ENCODE measurements around the gene GRM1. TPM values are rescaled to one million over a fixed set of nuclear protein-coding genes. Genes with fewer than 3 reads are reported as not detected.

The GRM1 gene
- total RNA-seq, 1 donor from 2014 or later: not detected

- Mint-ChIP-seq H3K9me3 (ENCODE audit: unreplicated experiment) (no peaks in the 10 kb centered on the region), H3K36me3 (ENCODE audit: unreplicated experiment) (no peaks in the 10 kb centered on the region), H3K27ac (ENCODE audit: unreplicated experiment) (no peak overlapping the region), H3K4me3 (ENCODE audit: unreplicated experiment) (no peak overlapping the region), H3K27me3 (ENCODE audit: unreplicated experiment) (peaks cover 7% of the 10 kb centered on the region), H3K4me1 (ENCODE audit: unreplicated experiment) (no peaks in the 10 kb centered on the region)
- DNase-seq (ENCODE audit: extremely low spot score, unreplicated experiment): no peak
- no peak for TF ChIP-seq CTCF (IDR thresholded peaks at IDR 0.05)
Observed at GRCh38 chr6:146305951-146306350, 277.1 kb downstream of the GRM1 start.

GRCh38 chr6:146310628-146311027, 281.8 kb downstream of the GRM1 start:
- DNase-seq (ENCODE audit: extremely low spot score, unreplicated experiment): no peak
- H3K4me1 Mint-ChIP-seq (ENCODE audit: unreplicated experiment): no peaks in the 10 kb centered on the region

GRCh38 chr6:146311079-146311478, 282.2 kb downstream of the GRM1 start:
- no peak for DNase-seq (ENCODE audit: extremely low spot score, unreplicated experiment)
- Mint-ChIP-seq H3K4me3 (ENCODE audit: unreplicated experiment) (no peak overlapping the region), H3K27me3 (ENCODE audit: unreplicated experiment) (peaks cover 3% of the 10 kb centered on the region), H3K27ac (ENCODE audit: unreplicated experiment) (no peak overlapping the region), H3K9me3 (ENCODE audit: unreplicated experiment) (no peaks in the 10 kb centered on the region), H3K4me1 (ENCODE audit: unreplicated experiment) (no peaks in the 10 kb centered on the region), H3K36me3 (ENCODE audit: unreplicated experiment) (no peaks in the 10 kb centered on the region)
- TF ChIP-seq CTCF (IDR thresholded peaks at IDR 0.05): no peak

More at GRCh38 chr6:146310628-146311027, 281.8 kb downstream of the GRM1 start:
- H3K9me3 Mint-ChIP-seq (ENCODE audit: unreplicated experiment): no peaks in the 10 kb centered on the region
- no peak overlapping the region for H3K27ac Mint-ChIP-seq (ENCODE audit: unreplicated experiment)
- peaks cover 3% of the 10 kb centered on the region for H3K27me3 Mint-ChIP-seq (ENCODE audit: unreplicated experiment)
- TF ChIP-seq CTCF (IDR thresholded peaks at IDR 0.05): no peak
- H3K4me3 Mint-ChIP-seq (ENCODE audit: unreplicated experiment): no peak overlapping the region
- H3K36me3 Mint-ChIP-seq (ENCODE audit: unreplicated experiment): no peaks in the 10 kb centered on the region

- no peaks in the 10 kb centered on the region for H3K9me3 Mint-ChIP-seq (ENCODE audit: unreplicated experiment)
- H3K4me1 Mint-ChIP-seq (ENCODE audit: unreplicated experiment): no peaks in the 10 kb centered on the region
- H3K27ac Mint-ChIP-seq (ENCODE audit: unreplicated experiment): no peak overlapping the region
- no peaks in the 10 kb centered on the region for H3K27me3 Mint-ChIP-seq (ENCODE audit: unreplicated experiment)
- no peak overlapping the region for H3K4me3 Mint-ChIP-seq (ENCODE audit: unreplicated experiment)
- DNase-seq (ENCODE audit: extremely low spot score, unreplicated experiment): no peak
- TF ChIP-seq CTCF (IDR thresholded peaks at IDR 0.05): no peak
- no peaks in the 10 kb centered on the region for H3K36me3 Mint-ChIP-seq (ENCODE audit: unreplicated experiment)
Observed at GRCh38 chr6:146312608-146313007, 283.7 kb downstream of the GRM1 start.

- no peaks in the 10 kb centered on the region for H3K36me3 Mint-ChIP-seq (ENCODE audit: unreplicated experiment)
- no peak for DNase-seq (ENCODE audit: extremely low spot score, unreplicated experiment)
- H3K4me1 Mint-ChIP-seq (ENCODE audit: unreplicated experiment): no peaks in the 10 kb centered on the region
- no peak overlapping the region for H3K27ac Mint-ChIP-seq (ENCODE audit: unreplicated experiment)
- H3K9me3 Mint-ChIP-seq (ENCODE audit: unreplicated experiment): no peaks in the 10 kb centered on the region
- no peaks in the 10 kb centered on the region for H3K27me3 Mint-ChIP-seq (ENCODE audit: unreplicated experiment)
- TF ChIP-seq CTCF (IDR thresholded peaks at IDR 0.05): no peak
- H3K4me3 Mint-ChIP-seq (ENCODE audit: unreplicated experiment): no peak overlapping the region
Observed at GRCh38 chr6:146315381-146316174, 286.7 kb downstream of the GRM1 start.
